Activated CD8-positive, alpha-beta memory T cell treated with anti-CD3 and anti-CD28 coated beads, Interleukin-2, amount 50 U/mL, for 48 hours (primary cell): Measurements from ENCODE around the gene LMBRD2.
A peak's percentile ranks its signal among the peaks of the same experiment; 100 is the strongest.
"Not testable (repeated sequence)": the region's sequence is repeated elsewhere in the genome, so short reads cannot be mapped to it uniquely, and the experiment has no call there.

Experiments
- DNase-seq: peaks from one replicate; pipeline ENCODE4 v3.0.0-alpha.2; 2020

The LMBRD2 gene

DNA sequence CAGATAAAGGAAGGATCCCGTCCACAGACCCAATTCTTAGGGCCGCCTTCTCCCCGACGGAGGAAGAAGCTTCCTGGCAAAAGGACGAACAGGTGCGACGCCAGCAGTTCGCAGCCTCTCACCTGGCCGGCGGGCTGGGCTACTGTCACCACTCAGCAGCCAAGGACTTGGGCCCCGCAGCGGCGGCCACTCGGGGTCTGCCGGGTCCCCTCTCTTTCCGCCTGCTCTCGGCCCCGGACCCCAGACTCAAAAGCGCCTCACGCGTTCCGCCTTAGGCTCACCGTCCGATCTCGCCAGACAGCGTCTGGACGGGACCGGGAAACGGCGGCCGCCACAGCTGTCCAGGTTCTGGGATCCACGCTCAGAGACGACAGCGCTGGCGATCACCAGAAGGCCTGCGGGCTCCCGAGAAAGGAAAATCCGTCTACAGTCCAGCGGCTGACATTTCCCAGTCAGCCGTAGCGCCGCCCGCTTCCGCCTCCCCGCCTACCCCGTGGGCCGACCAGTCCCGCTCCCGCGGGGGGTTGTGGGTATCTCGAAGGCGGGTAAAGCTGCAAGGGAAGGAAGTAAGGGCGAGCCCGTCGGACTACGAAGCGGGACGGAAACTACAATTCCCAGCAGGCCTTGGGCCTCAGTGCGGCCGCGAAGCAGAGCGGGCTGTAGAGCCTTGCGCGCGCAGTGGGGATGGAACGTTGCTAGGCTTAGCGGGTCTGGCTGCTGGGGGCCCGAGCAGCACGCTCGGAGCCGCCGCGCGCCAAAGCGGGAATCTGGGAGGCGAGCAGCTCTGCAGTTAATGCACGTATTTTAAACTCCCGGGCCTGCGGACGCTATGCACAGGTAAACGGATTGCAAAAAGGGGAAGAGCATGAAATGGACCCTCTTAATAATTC is at the start of gene LMBRD2, which contains the start of gene SKP2:
LMBRD2 (minus strand) TSS at position 454 of the 890 bp plus-strand sequence. CDS start 8,538 bp downstream, outside the sequence.
SKP2 (plus strand) TSS at position 678 of the 890 bp plus-strand sequence; CDS start at position 830, 152 bp downstream.
- peak; percentile 96 for DNase-seq

DNA sequence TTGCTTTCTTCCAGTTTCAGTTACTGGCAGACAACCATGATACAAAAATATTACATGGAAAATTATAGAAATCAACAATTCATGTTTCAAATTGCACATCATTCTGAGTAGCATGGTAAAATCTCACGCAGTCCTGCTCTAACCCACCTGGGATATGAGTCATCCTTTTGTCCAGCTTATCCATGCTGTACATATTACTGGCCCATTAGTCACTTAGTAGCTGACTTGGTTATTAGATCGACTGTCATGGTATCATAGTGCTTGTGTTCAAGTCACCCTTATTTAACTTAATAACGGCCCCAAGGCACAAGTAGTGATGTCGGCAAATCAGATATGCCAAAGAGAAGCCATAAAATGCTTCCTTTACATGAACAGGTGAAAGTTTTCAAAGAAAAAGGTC is 48.8 kb upstream of the LMBRD2 start:
- no peak for DNase-seq

DNA sequence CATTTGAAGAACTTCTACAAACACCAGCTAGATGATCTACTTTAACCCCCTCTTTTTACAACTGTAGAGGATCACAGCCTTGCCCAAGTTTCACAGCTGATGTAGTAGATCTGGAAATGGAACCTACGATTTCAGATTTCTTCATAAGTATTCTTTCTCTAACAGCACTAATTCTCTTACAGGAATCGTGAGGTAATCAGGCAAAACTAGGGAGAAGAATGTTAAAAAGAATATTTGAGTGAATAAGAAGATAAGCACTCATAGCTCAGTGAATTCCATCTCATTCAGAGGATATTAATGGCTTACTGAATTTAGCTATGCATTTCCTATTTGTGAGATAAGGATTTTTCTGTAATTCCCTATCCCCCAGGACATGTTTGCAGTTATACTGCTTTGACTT is 47.9 kb upstream of the LMBRD2 start:
- no peak for DNase-seq

DNA sequence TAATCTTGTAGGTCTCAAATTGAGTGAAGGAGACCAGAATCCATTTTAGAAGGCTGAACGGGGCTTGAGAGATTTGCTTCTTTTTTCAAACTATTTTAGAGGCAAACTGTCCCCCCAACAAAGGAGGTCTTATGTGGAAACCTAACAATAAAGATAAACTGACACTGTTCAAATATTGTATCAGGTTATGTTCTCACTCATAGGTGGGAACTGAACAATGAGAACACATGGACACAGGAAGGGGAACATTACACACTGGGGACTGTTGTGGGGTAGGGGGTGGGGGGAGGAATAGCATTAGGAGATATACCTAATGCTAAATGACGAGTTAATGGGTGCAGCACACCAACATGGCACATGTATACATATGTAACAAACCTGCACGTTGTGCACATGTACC is 47.1 kb upstream of the LMBRD2 start:
- not testable (repeated sequence) for DNase-seq

DNA sequence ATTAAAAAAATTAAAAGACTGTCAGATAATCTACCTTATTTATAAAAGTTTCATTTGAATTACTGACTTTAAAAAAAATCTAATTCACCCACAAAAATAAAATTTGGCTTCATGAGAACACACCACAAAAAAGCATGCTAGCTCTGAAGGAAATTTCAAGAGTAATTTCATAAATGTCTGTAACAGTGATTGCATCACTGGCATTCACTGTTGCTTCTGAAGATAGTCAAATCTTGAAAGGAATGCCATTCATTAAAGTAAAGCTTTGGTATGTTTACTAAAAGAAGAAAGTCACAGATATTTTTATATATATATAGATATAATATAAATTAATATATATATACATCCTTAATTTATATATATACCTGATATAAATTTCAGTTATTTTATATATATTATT is 46.6 kb upstream of the LMBRD2 start:
- DNase-seq: no peak

DNA sequence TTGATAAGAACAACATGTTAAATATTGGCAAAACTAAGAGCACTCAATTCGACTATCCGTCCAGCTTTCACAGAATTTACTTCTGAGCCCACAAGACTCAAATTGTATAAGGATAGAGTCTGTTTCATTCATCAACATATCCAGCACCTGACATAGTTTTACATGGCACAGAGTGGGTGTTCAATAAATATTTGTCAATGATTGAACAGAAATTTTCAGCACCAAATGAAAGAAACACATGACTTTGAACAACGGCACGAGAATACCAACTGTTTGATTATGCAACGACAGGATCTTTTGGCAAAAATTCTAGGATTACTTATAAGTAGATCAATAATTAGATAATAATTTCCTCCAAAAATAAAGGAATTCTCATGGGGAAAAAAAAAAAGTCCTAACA is 42.1 kb upstream of the LMBRD2 start:
- DNase-seq: no peak

DNA sequence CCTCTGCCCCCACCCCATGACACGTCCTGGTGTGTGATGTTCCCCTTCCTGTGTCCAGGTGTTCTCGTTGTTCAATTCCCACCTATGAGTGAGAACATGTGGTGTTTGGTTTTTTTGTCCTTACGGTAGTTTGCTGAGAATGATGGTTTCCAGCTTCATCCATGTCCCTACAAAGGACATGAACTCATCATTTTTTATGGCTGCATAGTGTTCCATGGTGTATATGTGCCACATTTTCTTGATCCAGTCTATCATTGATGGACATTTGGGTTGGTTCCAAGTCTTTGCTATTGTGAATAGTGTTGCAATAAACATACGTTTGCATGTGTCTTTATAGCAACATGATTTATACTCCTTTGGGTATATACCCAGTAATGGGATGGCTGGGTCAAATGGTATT is 32.7 kb upstream of the LMBRD2 start:
- DNase-seq: not testable (repeated sequence)

DNA sequence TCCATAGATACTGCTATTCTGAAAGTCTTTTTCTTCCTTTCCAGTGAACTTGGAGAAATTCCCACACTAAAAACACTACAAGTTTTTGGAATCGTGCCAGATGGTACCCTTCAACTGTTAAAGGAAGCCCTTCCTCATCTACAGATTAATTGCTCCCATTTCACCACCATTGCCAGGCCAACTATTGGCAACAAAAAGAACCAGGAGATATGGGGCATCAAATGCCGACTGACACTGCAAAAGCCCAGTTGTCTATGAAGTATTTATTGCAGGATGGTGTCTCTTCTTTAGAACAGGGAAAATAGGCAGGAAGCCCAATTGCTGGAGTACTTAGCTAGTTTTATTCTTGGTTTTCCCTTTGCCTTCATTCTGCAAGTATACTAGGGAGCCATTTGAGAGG is 30.1 kb upstream of the LMBRD2 start:
- no peak for DNase-seq

DNA sequence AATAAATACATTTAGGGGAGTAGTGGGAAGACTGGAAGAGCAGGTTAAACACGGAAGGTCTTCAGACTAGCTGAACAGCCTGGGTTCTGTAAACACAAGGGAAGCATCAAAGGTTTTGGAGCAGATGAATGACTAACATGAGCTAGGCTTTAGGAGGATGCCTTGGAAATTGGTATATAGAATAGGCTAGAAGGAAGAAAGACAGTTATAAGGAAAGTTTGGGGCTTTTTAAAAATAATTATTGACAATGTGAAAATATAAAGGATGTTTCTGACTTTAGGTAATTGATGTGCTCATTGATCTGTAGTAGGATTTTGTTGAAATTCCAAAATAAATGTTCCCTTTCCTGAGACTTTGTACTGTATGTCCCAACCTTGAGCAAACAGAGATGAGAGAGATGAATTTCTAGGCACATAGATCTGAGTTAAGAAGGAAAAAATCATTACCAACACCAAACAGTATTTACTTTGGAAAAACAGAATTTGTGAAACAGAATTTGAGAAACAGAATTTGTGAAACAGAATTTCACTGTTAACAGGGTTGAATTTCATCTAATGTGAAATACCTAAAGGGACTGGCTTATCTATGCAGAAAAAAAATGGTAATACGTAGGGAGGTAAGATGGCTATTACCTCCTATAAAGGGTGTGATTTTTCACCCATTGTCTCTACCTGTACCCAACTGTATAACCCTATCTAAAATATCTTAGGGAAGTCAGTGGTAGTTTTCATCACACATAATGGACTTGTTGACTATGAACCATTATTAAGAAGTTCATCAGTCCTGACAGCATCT is 29.1 kb upstream of the LMBRD2 start:
- DNase-seq: no peak

DNA sequence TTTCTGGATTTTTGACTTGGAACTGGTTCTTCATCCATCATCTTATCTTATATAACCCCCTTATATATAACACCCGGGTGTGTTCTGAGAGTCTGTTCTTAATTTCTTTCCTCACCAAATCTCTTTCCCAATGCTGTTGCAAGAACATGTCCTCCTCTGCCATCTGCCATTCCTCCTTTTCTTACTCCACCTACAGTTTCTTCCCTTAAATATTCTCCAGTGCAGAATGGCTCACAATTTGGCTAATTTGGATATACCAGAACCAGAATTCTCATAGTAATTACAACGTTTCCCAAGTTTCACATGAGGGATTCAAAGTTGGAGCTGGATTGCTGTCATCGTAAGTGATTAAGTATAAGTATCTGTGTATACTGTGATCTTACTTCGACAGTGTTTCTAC is 28.3 kb upstream of the LMBRD2 start:
- no peak for DNase-seq

DNA sequence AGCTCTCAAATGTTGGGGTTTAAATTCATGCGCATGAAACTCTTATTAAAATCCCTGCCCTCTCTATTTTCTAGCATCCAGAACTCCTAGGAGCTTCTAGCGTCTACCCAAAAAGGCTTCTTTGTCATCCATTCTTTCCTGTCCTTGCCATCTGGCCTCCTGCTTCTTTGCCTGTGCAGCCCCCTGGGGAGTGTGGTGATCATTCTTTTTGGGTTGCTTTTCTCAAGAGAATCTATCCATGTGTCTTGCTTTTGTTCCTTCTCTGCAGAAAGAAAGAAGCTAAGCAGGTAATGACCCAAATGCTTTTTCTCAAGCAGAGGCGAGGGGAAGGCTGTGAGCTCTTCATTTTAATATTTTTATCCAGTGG is 26.8 kb upstream of the LMBRD2 start:
- no peak for DNase-seq

DNA sequence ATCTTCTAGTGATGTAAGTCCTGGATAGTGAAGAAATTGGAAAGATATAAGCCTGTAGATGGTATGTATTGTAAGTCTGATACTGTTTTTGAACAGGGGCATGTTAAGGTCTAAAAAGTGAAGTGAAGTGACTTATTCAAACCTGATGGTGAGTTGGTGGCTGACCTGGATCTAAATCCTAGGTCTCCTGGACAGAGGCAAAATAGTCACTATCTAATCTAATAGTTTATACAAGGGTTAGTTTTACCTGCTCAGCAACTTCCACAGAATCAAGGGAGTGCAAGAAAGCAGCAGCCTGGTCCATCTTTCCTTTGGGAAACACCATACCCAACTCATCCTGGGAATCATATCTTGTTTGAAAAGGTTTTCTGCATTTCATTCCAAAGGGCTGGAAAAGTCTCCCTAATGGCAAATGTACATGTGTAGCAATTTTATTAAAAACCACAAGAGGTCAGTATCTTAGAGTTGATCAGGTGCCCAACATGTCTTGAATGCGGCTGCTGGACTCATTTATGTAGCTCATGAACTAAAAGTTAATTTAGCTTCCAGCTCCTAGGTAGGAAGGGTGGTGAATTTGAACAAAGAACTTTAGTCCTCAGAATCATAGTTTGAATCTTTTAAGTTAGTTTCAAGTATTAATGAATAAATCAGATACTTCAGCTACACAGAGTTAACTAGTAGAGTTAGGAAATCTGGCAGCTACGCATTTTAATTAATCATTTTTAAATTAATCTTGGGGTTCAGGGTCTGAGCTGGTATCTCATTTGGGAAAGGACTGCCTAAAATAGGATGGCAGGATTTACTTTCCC is 26.2 kb upstream of the LMBRD2 start:
- DNase-seq: no peak

DNA sequence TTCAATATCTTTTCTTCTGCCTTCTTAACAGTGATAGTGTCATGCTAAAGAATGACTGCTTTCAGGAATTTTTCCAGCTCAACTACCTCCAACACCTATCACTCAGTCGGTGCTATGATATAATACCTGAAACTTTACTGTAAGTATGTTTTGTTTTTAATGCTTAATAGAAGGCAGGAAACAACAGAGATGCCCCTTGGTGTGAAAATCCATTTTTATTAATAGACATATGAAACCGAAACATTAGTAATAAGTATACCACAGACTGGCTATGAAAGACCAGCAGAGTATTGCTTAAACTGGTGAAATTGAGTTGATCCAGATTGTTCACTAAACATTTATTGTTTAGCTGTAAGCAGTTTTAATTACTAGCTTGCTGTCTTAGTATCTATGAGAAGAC is 25.5 kb upstream of the LMBRD2 start:
- no peak for DNase-seq

DNA sequence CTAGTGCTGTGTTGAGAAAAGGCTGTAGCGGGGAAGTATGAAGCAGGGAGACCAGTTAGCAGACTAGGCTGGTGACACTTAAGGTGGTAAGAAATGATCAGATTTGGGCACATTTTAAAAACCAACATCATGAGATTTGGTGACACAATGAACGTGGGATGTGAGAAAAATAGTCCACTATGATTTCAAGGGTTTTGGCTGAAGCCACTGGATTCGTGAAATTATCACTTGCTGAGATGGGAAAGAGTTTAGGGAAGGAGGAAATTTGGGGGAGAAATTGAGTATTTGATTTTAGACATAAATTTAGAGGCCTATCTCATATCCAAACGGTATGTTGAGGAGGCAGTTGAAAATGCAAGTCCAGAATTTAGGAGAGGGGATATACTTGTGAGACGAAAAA is 23.4 kb upstream of the LMBRD2 start:
- no peak for DNase-seq

DNA sequence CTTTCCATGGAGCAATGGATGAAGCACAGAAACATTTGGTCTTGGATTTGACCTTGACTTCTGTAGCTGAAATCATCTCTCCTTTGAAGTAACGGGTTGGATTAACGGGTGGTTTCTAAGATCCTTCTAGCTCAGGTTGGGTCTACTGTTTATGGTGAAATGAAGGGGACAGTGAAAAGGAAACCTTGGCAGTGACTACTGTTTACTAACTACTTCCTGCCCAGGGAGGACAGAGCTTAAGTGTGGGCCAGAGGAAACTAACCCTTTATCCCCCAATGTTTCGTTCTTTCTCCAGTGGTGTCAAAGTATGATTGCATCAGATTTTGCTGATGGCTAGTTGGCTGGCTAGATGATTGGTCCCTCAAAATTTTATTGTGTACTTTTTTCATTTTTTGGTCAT is 22.4 kb upstream of the LMBRD2 start:
- DNase-seq: no peak

DNA sequence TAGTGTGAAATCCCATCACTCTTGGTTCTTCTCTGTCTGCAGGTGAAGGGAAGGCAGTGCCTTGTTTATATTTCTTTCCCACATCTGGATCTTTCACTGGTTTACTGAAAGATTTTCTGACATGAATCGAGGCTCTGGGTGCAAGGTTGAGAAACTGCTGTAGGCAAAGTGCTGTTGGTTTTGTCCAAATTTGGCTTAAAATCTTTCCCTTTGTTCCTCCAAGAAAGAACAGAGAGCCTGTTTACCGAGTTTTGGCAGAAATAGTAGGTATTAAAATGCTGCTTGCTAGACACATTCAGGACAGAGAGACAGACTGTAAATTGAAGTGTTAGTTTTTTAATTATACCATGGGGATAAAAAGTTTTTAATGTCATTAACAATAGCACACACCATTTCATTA is 21.7 kb upstream of the LMBRD2 start:
- no peak for DNase-seq

DNA sequence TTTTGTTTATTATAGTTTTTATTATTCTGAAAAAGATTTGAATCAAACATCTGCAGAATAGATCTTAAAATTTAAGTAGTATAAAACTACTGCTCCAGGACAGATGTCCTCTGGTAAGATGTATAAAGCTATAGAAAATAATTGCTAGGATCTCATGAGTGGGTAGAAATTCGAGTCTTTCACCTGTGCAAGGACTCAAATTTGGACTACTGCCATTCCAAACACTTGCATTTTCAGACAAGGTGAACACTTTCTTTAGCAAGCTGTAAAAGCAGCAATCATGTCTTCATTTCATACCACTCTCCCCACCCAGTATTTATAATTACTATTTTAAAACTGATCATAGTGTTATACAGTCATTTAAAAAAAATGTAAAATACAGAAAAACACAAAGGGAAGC is 20.9 kb upstream of the LMBRD2 start:
- no peak for DNase-seq

DNA sequence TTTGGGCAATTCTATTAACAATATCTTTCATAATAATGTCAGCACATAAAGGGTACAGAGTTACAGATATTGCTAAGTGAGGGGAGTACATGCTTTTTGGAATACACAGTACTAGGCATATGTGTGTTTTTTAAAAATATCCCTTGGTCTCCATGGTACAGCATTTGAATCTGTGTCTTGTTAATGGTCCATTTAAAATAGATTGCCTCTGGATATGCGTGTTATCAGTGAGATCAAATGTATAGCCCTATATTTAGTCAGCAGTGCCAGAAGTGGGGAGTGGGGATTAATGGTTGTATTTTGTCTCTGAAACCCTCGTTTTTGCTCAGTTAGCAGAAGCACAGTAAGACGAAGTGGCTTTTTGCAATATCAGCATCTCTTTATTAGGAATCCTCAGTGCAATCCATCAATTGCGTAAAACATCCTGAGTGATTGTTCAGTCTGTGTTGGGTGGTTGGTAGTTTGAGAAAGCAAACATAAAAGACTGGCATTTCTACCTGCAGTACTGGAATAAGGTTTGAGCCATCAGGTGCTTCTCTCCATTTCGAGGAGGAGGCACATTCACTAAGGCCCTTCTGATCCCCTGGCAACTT is 19.2 kb upstream of the LMBRD2 start:
- DNase-seq: no peak

DNA sequence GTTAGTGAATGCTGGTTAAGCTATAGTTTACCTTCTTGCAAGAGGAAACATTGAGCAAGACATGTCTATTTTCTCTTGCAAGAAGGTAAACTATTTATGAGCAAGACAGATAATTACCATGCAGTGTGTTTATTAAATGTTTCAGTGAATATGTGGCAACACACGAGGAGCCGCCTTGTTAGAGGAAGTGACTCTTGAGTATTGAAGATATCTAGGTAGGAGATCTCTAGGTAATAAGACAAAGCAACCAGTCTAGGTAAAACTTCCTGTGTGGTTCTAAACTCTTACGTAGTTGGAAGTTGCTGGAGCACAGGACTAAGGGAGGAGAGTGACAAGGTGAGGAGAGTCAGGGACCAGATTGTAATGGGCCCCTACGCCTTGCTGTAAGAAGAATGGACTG is 17.1 kb upstream of the LMBRD2 start:
- no peak for DNase-seq

DNA sequence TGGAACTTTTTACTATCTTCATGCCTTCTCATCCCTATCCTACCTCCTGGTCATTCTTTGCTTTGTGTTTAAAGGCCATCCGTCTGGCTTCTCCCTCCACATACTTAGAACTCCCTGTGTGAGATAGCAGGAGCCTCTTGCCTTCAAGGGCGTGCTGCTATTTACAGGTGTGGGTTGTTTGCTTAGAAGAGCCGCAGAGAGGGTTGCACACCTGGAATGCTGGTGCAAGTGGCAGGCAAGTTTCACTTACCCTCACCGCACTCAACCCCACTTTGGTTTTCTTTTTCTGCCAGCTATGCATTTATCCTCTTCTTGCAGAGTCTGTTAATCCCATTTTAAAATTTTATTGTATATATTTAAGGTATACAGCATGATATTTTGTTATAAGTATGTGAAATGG is 12.8 kb upstream of the LMBRD2 start:
- DNase-seq: no peak

DNA sequence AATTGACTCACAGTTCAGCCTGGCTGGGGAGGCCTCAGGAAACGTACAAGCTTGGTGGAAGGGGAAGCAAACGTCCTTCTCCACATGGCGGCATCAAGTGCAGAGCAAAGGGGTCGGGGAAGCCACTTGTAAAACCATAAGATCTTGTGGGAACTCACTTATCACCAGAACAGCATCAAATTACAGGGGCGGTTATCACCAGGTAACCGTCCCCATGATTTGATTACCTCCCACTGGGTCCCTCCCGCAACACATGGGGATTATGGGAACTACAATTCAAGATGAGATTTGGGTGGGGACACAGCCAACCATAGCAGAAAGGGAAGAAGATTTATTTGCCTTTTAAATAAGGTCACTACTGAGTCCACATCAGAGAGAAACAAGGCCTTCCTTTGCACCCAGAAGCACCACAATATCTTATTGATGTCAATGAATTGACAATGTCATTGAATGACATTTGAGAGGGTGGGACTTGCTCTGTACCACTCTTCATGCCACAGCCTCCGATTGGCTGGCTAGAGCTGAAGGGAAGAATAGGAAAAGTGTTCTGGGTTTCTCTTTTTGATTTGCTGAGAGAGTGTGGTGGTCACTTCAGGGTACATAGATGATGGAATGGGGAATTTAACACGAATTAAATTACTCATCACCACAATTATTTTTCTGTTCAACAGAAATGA is 11.3 kb upstream of the LMBRD2 start:
- DNase-seq: no peak

DNA sequence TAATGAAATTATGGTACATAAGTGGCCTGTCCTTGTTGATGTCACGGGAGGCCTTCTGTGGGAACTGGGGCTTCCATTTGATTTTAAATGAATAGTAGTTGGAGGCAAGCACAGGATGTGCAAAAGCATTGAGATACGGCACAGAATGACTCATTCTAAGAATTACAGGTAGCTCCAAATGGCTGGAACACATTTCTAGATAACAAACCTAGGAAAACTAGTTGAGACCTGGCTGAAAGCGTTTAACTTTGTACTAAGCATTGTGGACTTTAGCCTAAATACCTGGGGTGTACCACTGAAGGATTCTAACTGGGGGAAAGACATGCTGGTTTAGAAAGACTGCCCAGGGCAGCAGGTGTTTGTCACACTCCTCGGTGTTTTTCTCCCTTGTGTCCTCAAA is 9.7 kb upstream of the LMBRD2 start:
- no peak for DNase-seq
